ENCODE results near the gene VWA5B1. TPM values are rescaled to one million over a fixed set of nuclear protein-coding genes. Genes with fewer than 3 reads are reported as not detected.

The VWA5B1 gene
- total RNA-seq, 5 donors from 2014 or later (not counting 1 experiment from before 2014, with no cell fraction given), result 0.13 to 0.18 (median 0.15) TPM; not detected in 1

- Mint-ChIP-seq H3K36me3 (no peaks in the 10 kb centered on the region), H3K27ac (no peak overlapping the region), H3K4me3 (no peak overlapping the region), H3K9me3 (no peaks in the 10 kb centered on the region), H3K27me3 (peaks cover 6 to 13% of the 10 kb centered on the region in 2 donors), H3K4me1 (peaks cover 0 to 7% (median 0%) of the 10 kb centered on the region in 3 donors)
- Histone ChIP-seq H3K4me1 (ENCODE audit: control insufficient read depth in 1 of 2, extremely low read depth in 1 of 2, insufficient read depth in 2 of 2, low read length in 2 of 2) (no peaks in the 10 kb centered on the region), H3K9me3 (no peaks in the 10 kb centered on the region), H3K27me3 (replicated peaks in 1 of 2; ENCODE audit: control insufficient read depth in 2 of 2, extremely low read depth in 1 of 2, insufficient read depth in 2 of 2, low read length in 1 of 2) (peaks cover 0 to 7% of the 10 kb centered on the region in 2 experiments), H3K4me3 (ENCODE audit: control insufficient read depth in 1 of 2, extremely low read depth in 1 of 2, low read length in 1 of 2) (no peak overlapping the region), H3K36me3 (ENCODE audit: control insufficient read depth in 2 of 2, extremely low read depth in 1 of 2, insufficient read depth in 1 of 2, low read length in 1 of 2) (no peaks in the 10 kb centered on the region), H3K27ac (ENCODE audit: low read length) (no peak overlapping the region)
- ChIA-PET CTCF (interaction anchor here in 1 of 2 donors (0.6 kb wide), 1 partner anchor 43 kb away, joined by 7 read pairs; no protein-coding TSS in a partner anchor), POLR2A (no interaction called here)
- ATAC-seq (replicated peaks in 1 of 4) (no peak), DNase-seq (peak in 1 of 35 experiments; percentile 10)
- WGBS (ENCODE audit: insufficient coverage), result 57% methylated on average over 2 of the region's 7 CpGs
Observed at GRCh38 chr1:20255666-20256065, 35.0 kb upstream of the VWA5B1 start.

GRCh38 chr1:20259646-20260045 is 31.0 kb upstream of the VWA5B1 start:
- ChIA-PET CTCF (no interaction called here), POLR2A (interaction anchor here in 1 of 2 donors (0.6 kb wide), 1 partner anchor 1403 kb away, joined by 6 read pairs; no protein-coding TSS in a partner anchor)
- peaks cover 0 to 7% of the 10 kb centered on the region in 2 experiments for H3K27me3 ChIP-seq (replicated peaks in 1 of 2; ENCODE audit: control insufficient read depth in 2 of 2, extremely low read depth in 1 of 2, insufficient read depth in 2 of 2, low read length in 1 of 2)
- 67% methylated on average over 1 of the region's 3 CpGs for WGBS (ENCODE audit: insufficient coverage)
- no peak overlapping the region for H3K4me3 ChIP-seq (ENCODE audit: control insufficient read depth in 1 of 2, extremely low read depth in 1 of 2, low read length in 1 of 2)
- no peaks in the 10 kb centered on the region for H3K9me3 ChIP-seq
- H3K36me3 ChIP-seq (ENCODE audit: control insufficient read depth in 2 of 2, extremely low read depth in 1 of 2, insufficient read depth in 1 of 2, low read length in 1 of 2), result no peaks in the 10 kb centered on the region
- ATAC-seq (replicated peaks in 1 of 4), result no peak
- Mint-ChIP-seq H3K36me3 (no peaks in the 10 kb centered on the region), H3K4me1 (peaks cover 0 to 5% (median 0%) of the 10 kb centered on the region in 3 donors), H3K27me3 (peaks cover 6 to 18% of the 10 kb centered on the region in 2 donors), H3K9me3 (no peaks in the 10 kb centered on the region), H3K27ac (no peak overlapping the region), H3K4me3 (no peak overlapping the region)
- DNase-seq, result no peak
- no peak overlapping the region for H3K27ac ChIP-seq (ENCODE audit: low read length)
- no peaks in the 10 kb centered on the region for H3K4me1 ChIP-seq (ENCODE audit: control insufficient read depth in 1 of 2, extremely low read depth in 1 of 2, insufficient read depth in 2 of 2, low read length in 2 of 2)

- Mint-ChIP-seq H3K4me3 (no peak overlapping the region), H3K36me3 (no peaks in the 10 kb centered on the region), H3K4me1 (no peaks in the 10 kb centered on the region), H3K9me3 (no peaks in the 10 kb centered on the region), H3K27ac (no peak overlapping the region), H3K27me3 (peaks cover 3 to 17% of the 10 kb centered on the region in 2 donors)
- H3K36me3 ChIP-seq (ENCODE audit: control insufficient read depth in 2 of 2, extremely low read depth in 1 of 2, insufficient read depth in 1 of 2, low read length in 1 of 2), result no peaks in the 10 kb centered on the region
- WGBS (ENCODE audit: insufficient coverage), result 86% methylated on average over 2 of the region's 5 CpGs
- no peak for DNase-seq
- POLR2A ChIA-PET, result no interaction called here
- H3K4me1 ChIP-seq (ENCODE audit: control insufficient read depth in 1 of 2, extremely low read depth in 1 of 2, insufficient read depth in 2 of 2, low read length in 2 of 2), result no peaks in the 10 kb centered on the region
- no peak for ATAC-seq (replicated peaks in 1 of 4)
- no peaks in the 10 kb centered on the region for H3K9me3 ChIP-seq
- H3K4me3 ChIP-seq (ENCODE audit: control insufficient read depth in 1 of 2, extremely low read depth in 1 of 2, low read length in 1 of 2), result no peak overlapping the region
- H3K27ac ChIP-seq (ENCODE audit: low read length), result no peak overlapping the region
- H3K27me3 ChIP-seq (replicated peaks in 1 of 2; ENCODE audit: control insufficient read depth in 2 of 2, extremely low read depth in 1 of 2, insufficient read depth in 2 of 2, low read length in 1 of 2), result peaks cover 0 to 7% of the 10 kb centered on the region in 2 experiments
- CTCF ChIA-PET, result no interaction called here
Observed at GRCh38 chr1:20261095-20261494, 29.6 kb upstream of the VWA5B1 start.

- DNase-seq (no peak), ATAC-seq (replicated peaks in 1 of 4) (no peak)
- H3K36me3 ChIP-seq (ENCODE audit: control insufficient read depth in 2 of 2, extremely low read depth in 1 of 2, insufficient read depth in 1 of 2, low read length in 1 of 2), result no peaks in the 10 kb centered on the region
- H3K4me3 ChIP-seq (ENCODE audit: control insufficient read depth in 1 of 2, extremely low read depth in 1 of 2, low read length in 1 of 2), result no peak overlapping the region
- no peaks in the 10 kb centered on the region for H3K4me1 Mint-ChIP-seq
- H3K9me3 Mint-ChIP-seq, result no peaks in the 10 kb centered on the region
- no peaks in the 10 kb centered on the region for H3K9me3 ChIP-seq
- WGBS (ENCODE audit: insufficient coverage), result 63% methylated on average over 3 of the region's 8 CpGs
- H3K27me3 Mint-ChIP-seq, result peaks cover 5 to 17% of the 10 kb centered on the region in 2 donors
- H3K36me3 Mint-ChIP-seq, result no peaks in the 10 kb centered on the region
- H3K27ac Mint-ChIP-seq, result no peak overlapping the region
- no peaks in the 10 kb centered on the region for H3K4me1 ChIP-seq (ENCODE audit: control insufficient read depth in 1 of 2, extremely low read depth in 1 of 2, insufficient read depth in 2 of 2, low read length in 2 of 2)
- no peak overlapping the region for H3K4me3 Mint-ChIP-seq
- peaks cover 0 to 14% of the 10 kb centered on the region in 2 experiments for H3K27me3 ChIP-seq (replicated peaks in 1 of 2; ENCODE audit: control insufficient read depth in 2 of 2, extremely low read depth in 1 of 2, insufficient read depth in 2 of 2, low read length in 1 of 2)
- POLR2A ChIA-PET, result no interaction called here
- no peak overlapping the region for H3K27ac ChIP-seq (ENCODE audit: low read length)
- CTCF ChIA-PET, result interaction anchor here in 1 of 2 donors (0.6 kb wide), 1 partner anchor 218 kb away, joined by 3 read pairs; no protein-coding TSS in a partner anchor
Observed at GRCh38 chr1:20262810-20263534, 27.7 kb upstream of the VWA5B1 start.

- peaks cover 0 to 8% of the 10 kb centered on the region in 2 experiments for H3K27me3 ChIP-seq (replicated peaks in 1 of 2; ENCODE audit: control insufficient read depth in 2 of 2, extremely low read depth in 1 of 2, insufficient read depth in 2 of 2, low read length in 1 of 2)
- no peak overlapping the region for H3K27ac ChIP-seq (ENCODE audit: low read length)
- H3K4me1 ChIP-seq (ENCODE audit: control insufficient read depth in 1 of 2, extremely low read depth in 1 of 2, insufficient read depth in 2 of 2, low read length in 2 of 2), result no peaks in the 10 kb centered on the region
- Mint-ChIP-seq H3K9me3 (no peaks in the 10 kb centered on the region), H3K27me3 (peaks cover 13 to 20% of the 10 kb centered on the region in 2 donors), H3K4me1 (no peaks in the 10 kb centered on the region), H3K4me3 (no peak overlapping the region), H3K36me3 (no peaks in the 10 kb centered on the region), H3K27ac (no peak overlapping the region)
- H3K4me3 ChIP-seq (ENCODE audit: control insufficient read depth in 1 of 2, extremely low read depth in 1 of 2, low read length in 1 of 2), result no peak overlapping the region
- POLR2A ChIA-PET, result no interaction called here
- no peaks in the 10 kb centered on the region for H3K36me3 ChIP-seq (ENCODE audit: control insufficient read depth in 2 of 2, extremely low read depth in 1 of 2, insufficient read depth in 1 of 2, low read length in 1 of 2)
- H3K9me3 ChIP-seq, result no peaks in the 10 kb centered on the region
- ATAC-seq (replicated peaks in 1 of 4) (no peak), DNase-seq (no peak)
- WGBS (ENCODE audit: insufficient coverage), result no CpG with 5 or more reads among the region's 4 CpGs
- CTCF ChIA-PET, result no interaction called here
Observed at GRCh38 chr1:20265250-20265649, 25.4 kb upstream of the VWA5B1 start.

- Histone ChIP-seq H3K27ac (ENCODE audit: low read length) (no peak overlapping the region), H3K9me3 (no peaks in the 10 kb centered on the region), H3K4me3 (ENCODE audit: control insufficient read depth in 1 of 2, extremely low read depth in 1 of 2, low read length in 1 of 2) (no peak overlapping the region), H3K27me3 (replicated peaks in 1 of 2; ENCODE audit: control insufficient read depth in 2 of 2, extremely low read depth in 1 of 2, insufficient read depth in 2 of 2, low read length in 1 of 2) (peaks cover 0 to 8% of the 10 kb centered on the region in 2 experiments), H3K36me3 (ENCODE audit: control insufficient read depth in 2 of 2, extremely low read depth in 1 of 2, insufficient read depth in 1 of 2, low read length in 1 of 2) (no peaks in the 10 kb centered on the region), H3K4me1 (ENCODE audit: control insufficient read depth in 1 of 2, extremely low read depth in 1 of 2, insufficient read depth in 2 of 2, low read length in 2 of 2) (no peaks in the 10 kb centered on the region)
- ATAC-seq (replicated peaks in 1 of 4) (no peak), DNase-seq (no peak)
- ChIA-PET CTCF (no interaction called here), POLR2A (no interaction called here)
- Mint-ChIP-seq H3K27me3 (peaks cover 21 to 25% of the 10 kb centered on the region in 2 donors), H3K9me3 (peaks cover 0 to 2% (median 0%) of the 10 kb centered on the region in 3 donors), H3K27ac (no peak overlapping the region), H3K4me1 (no peaks in the 10 kb centered on the region), H3K36me3 (no peaks in the 10 kb centered on the region), H3K4me3 (no peak overlapping the region)
- 86% methylated on average over 4 of the region's 8 CpGs for WGBS (ENCODE audit: insufficient coverage)
Observed at GRCh38 chr1:20266141-20266540, 24.5 kb upstream of the VWA5B1 start.
